Breast epithelium (tissue), 3 donors: ENCODE data around the gene XRCC6.
A peak's percentile ranks its signal among the peaks of the same experiment; 100 is the strongest.

ENCODE experiments used
- CTCF ChIP-seq, 3 donors: fragments of 450-650 bp; IDR thresholded peaks; one replicate each; pipeline ENCODE4 v1.5.1; 2016 to 2017; ENCODE audit warnings: antibody characterized with exemption in 3 of 3, mild to moderate bottlenecking in 3 of 3, moderate library complexity in 3 of 3
- POLR2AphosphoS5 ChIP-seq, 3 donors: sonication (generic); formaldehyde crosslinking; IDR thresholded peaks; one replicate each; pipeline ENCODE4 v1.6.1; 2017; ENCODE audit warnings: antibody characterized with exemption in 3 of 3

- TF ChIP-seq CTCF (IDR thresholded peaks at IDR 0.05) (peak in 2 of 3 donors; percentile 22), POLR2AphosphoS5 (IDR thresholded peaks at IDR 0.05) (no peak)
Observed at GRCh38 chr22:41672780-41673509, 51.9 kb downstream of the XRCC6 start.
